ENCODE measurements around the gene TMCC1.
"Not testable (repeated sequence)": the region's sequence is repeated elsewhere in the genome, so short reads cannot be mapped to it uniquely, and the experiment has no call there.

The TMCC1 gene

GRCh38 chr3:129715854-129716253 lies 177.7 kb downstream of the TMCC1 start:
- no peak for DNase-seq

DNA sequence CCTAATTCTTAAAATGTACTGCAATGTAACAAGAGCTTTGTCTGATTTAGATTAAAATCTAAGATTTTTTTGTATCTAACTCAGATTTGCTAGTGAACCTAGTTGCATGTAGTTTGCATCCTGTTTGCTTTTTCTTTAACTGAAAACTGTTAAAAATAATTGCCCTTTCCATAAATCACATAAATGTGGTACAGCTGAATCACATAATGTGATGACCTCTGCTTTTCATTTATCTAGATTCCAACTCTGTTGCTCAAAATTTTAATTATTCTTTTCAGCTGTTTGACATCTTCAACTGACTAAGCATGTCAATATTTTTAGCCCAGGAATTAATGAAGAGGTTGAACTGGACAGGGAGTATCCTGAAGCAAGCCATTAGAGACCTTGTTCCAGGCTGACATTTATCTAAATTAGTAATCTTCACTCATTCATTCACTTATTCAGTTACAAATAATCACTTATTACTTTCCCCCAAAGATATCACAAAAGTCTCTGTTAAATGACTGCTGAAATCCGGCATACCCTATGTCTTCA lies 185.1 kb downstream of the TMCC1 start:
- DNase-seq, result no peak

DNA sequence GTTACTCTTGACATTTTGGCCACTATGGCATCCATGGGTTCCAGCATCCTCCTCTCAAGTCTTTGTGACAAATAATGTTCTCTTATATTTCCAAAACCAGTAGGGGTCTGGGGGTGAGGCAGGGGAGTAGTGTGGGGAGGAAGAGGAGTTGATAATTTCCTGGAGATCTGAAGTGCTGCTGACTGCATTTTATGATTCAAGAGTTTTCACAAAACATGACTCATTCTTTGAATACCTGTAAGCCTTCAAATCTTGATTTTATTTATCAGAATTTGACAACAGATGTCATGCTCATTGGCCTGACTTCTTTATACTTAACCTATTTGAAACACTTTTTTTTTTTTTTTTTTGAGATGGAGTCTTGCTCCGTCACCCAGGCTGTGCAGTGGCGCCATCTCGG lies 188.2 kb downstream of the TMCC1 start:
- no peak for DNase-seq

DNA sequence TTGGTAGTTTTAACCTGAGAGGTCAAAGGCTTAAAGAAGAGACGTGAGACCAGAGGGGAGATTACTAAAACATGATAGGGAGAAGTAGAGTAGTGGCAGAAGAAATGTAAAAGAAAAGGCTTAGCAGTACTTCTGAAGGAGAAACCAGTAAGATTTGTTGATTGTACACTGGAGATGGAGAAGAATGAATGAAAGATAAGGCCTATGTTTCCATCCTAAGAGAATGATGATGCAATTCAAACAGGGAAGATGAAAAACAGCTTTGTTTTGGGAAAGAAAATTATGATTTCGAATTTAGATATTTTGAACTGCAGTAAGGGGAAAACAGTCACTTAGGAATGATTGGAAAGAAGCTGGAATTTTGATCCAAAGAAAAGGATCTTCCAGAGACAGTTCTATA lies 189.6 kb downstream of the TMCC1 start:
- no peak for DNase-seq

- no peak for DNase-seq
Measured at GRCh38 chr3:129702934-129703712, 190.4 kb downstream of the TMCC1 start.

DNA sequence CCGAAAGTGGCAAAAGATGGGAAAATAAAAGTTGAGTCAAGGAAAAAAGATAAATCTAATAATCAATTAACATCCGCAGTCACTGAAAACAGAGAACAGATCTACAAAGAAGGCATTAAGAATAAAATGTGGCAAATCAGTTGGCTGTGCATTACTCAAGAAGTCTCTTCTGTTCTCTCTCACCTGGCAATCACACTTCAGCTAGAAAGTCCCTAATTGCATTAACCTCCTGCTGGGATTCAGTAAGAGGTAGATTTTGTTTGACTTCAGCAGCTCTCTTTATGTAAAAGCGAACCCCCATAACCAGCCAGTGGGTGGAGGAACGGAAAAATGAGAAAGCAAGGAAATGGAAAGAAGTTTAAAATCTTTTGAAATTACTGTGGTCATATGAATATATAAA lies 192.3 kb downstream of the TMCC1 start:
- no peak for DNase-seq

DNA sequence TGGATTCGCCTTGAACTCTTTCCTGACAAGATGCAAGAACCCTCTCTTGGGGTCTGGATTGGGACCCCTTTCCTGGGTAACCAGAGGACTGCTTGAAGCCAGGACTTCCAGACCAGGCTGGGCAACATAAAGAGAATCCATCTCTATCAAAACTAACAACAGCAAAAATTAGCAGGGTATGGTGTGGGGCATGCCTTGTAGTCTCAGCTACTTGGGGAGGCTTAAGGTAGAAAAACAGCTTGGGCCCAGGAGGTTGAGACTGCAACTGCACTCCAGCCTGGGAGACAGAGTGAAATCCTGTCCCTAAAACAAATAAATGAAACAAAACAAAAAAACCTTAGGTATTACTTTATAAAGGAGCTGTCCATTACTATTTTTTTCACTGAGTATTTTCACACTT lies 193.9 kb downstream of the TMCC1 start:
- DNase-seq, result no peak

GRCh38 chr3:129699199-129699598 lies 194.3 kb downstream of the TMCC1 start:
- no peak for DNase-seq

GRCh38 chr3:129697229-129697969 lies 196.1 kb downstream of the TMCC1 start:
- DNase-seq, result no peak

GRCh38 chr3:129696430-129696829 lies 197.1 kb downstream of the TMCC1 start:
- not testable (repeated sequence) for DNase-seq

GRCh38 chr3:129695230-129695629 lies 198.3 kb downstream of the TMCC1 start:
- DNase-seq, result no peak

- no peak for DNase-seq
Measured at GRCh38 chr3:129694228-129694627, 199.3 kb downstream of the TMCC1 start.

DNA sequence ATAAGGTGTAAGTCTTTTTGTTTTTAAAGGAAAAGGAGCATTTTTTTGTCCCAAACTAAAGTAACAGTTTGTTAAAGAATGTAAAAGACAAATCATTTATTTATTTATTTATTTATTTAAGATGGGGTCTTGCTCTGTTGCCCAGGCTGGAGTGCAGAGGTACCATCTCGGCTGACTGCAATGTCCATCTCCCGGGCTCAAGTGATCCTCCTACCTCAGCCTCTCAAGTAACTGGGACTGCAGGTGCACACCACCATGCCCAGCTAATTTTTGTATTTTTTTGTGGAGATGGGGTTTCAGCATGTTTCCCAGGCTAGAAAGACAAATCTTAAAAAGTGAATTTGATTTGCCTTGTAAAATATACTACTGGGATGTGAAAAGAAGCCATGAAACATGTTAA lies 200.8 kb downstream of the TMCC1 start:
- no peak for DNase-seq

- no peak for DNase-seq
Measured at GRCh38 chr3:129690963-129691362, 202.5 kb downstream of the TMCC1 start.

DNA sequence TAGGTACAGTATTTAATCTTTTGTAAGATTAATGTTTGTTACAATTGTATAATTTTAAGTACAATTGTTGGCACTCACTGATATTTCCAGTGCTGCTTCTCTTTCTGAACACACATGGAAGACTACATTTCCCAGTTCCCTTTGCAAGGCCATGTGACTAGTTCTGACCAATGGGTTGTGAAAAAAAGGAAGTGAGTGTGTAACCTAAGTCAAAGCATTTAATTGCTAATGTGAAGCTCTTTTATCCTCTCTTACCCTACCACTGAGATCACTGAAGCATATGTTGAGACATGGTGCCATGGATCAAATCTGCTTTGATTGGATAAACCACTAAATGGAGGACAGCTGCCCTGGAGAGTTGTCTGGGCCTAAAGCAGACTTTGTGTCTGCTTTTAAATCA lies 203.1 kb downstream of the TMCC1 start:
- DNase-seq, result no peak

GRCh38 chr3:129689036-129689435 lies 204.5 kb downstream of the TMCC1 start:
- DNase-seq, result no peak

DNA sequence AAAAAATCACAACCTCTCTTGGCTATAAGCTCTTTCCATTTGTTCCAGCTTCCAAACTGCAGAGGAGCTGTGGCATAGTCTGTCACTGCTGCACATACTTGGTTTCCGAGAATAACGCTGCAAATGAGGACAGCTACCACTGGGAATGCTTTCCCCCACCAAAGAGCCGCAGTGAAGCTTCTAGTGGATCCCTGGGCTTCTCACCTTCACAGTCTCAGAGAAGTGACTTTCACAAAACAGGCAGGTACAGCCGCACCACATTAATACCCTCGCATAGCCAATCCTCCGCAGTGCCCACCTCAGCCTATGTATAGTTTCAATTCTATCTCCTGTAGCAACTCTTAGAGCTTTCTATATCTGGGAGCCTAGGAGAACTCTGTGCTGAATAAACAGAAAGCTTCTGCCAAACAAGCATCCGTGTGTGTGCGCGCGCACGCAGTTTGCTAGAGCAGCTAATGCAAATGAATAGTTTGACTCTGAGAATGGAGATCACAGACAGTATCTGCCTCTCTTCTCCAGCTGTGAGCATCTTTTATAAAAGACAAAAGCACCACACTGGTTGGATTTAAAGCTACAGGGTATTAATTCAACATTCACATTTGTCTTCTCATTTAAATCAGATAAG lies 205.1 kb downstream of the TMCC1 start:
- no peak for DNase-seq

- DNase-seq, result no peak
Measured at GRCh38 chr3:129687586-129688125, 205.9 kb downstream of the TMCC1 start.

- no peak for DNase-seq
Measured at GRCh38 chr3:129686941-129687340, 206.6 kb downstream of the TMCC1 start.

- DNase-seq, result no peak
Measured at GRCh38 chr3:129684270-129684669, 209.2 kb downstream of the TMCC1 start.

- DNase-seq, result no peak
Measured at GRCh38 chr3:129683201-129683600, 210.3 kb downstream of the TMCC1 start.

DNA sequence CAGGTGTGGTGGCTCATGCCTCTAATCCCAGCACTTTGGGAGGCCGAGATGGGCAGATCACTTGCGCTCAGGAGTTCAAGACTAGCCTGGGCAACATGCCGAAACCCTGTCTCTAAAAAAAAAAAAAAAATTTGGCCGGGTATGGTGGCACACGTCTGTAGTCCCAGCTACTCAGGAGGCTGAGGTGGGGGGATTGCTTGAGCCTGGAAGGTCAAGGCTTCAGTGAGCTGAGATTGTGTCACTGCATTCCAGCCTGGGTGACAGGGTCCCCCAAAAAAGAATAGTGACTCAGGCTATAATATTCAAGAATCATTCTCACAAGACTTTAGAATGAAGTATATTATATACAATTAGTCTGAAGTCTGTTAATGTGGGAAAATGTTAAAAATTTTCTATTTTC lies 216.5 kb downstream of the TMCC1 start:
- DNase-seq, result no peak

DNA sequence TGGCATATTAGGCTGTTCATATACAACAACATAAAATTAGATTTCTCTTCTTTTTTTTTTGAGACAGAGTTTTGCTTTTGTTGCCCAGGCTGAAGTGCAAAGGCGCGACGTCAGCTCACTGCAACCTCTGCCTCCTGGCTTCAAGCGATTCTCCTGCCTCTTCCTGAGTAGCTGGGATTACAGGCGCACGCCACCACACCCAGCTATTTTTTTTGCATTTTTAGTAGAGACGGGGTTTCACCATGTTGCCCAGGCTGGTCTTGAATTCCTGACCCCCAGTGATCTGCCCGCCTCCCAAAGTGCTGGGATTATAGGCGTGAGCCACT lies 218.8 kb downstream of the TMCC1 start:
- not testable (repeated sequence) for DNase-seq
